ENCODE data around the gene NCKIPSD.

NCKIPSD gene

DNA sequence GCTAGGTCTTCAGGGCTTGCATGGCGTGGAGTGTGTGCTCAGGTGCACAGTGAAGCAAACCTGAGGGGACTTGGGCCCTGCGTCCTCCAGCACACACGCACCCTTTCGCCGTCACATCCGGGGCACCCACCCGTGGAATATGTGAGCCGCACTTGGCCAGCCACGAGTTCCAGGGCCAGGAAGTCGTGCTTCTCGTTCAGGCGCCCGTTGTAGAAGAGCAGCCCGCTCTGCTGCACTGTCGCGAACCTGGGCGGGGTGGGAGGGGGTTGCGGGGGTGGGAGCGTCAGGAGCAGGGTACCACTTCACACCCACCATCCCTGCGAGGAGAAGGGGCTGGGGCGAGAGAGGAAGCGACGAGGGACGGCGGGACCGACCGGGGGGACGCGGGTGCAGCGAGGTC is 30.1 kb downstream of the NCKIPSD start:
- TF ChIP-seq CTCF (IDR thresholded peaks at IDR 0.05; ENCODE audit: control extremely low read depth, extremely low read depth, low read depth, missing control alignments): no peak

DNA sequence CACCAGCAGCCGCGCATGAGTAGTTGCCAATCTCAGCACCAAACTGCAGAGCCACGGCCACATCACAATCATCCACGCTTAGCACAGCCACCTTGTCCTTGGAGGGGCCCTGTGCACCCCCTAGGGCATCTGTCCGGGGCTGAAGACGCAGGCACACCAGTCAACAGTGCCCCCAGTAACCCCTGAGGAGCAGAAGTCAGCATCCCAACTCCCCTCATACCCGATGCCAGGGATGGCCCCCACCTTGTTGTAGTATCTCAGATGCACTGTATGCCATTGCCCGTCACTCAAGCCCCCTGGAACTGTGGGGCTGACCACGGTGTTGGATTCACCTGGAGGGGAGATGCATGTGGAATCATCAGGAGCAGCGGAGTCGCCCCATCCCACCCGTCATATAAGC is 30.7 kb downstream of the NCKIPSD start:
- ChIA-PET POLR2A (no interaction called here), CTCF (interaction anchor here (1.2 to 7.0 kb wide), 5 partner anchors 8 to 219 kb away, joined by 3 to 43 read pairs (median 4); partner anchors contain the start of genes CELSR3 and SLC26A6)
- DNase-seq (ENCODE audit: extremely low spot score): no peak
- TF ChIP-seq CTCF (IDR thresholded peaks at IDR 0.05; ENCODE audit: control extremely low read depth, extremely low read depth, low read depth, missing control alignments): no peak

More for the DNA sequence above, 30.1 kb downstream of the NCKIPSD start:
- no peak for DNase-seq (ENCODE audit: extremely low spot score)
- ChIA-PET POLR2A (no interaction called here), CTCF (interaction anchor here (1.0 to 7.0 kb wide), 2 partner anchors 19 to 20 kb away, joined by 4 to 43 read pairs; partner anchors contain the start of gene SLC26A6)

DNA sequence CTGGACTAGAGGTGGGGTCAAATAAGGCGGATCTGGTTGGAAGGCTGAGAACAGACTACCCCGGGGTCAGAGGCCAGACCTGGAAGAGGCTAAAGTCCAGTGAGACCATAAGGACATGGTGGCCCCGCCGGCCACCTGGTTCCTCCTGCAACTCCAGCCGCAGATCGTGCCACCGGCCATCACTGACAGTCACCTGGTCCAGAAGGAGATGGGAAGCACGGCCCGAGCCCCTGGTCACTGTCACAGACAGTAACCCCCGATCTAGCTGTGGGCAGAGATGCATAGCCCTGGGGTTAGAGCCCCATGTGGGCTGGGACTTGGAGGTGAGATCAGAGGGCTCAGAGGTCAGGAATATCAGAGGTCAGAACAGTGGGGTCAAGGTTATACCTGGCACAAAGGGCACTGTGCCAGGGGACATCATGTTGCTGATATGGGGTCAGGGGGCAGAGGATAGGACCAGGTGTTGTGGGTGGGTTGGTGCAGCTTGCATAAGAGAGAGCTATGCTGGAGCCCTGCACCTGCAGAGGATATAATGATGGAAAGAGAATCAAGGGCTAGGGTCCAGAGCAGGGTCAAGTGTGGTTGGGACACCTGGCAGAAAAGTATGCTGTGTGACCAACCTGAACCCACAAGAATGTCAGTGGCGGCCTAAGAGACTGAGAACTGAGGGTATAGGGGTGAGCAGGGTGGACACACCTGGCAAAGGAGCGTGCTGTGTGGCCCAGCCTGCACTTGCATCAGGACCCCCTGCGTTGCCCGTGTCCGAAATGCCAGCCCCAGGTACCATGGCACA is 32.6 kb downstream of the NCKIPSD start:
- ChIA-PET CTCF (interaction anchor here (1.0 to 7.0 kb wide), 5 partner anchors 9 to 217 kb away, joined by 3 to 43 read pairs (median 4); partner anchors contain the start of genes CELSR3 and SLC26A6), POLR2A (no interaction called here)
- no peak for DNase-seq (ENCODE audit: extremely low spot score)
- no peak for TF ChIP-seq CTCF (IDR thresholded peaks at IDR 0.05; ENCODE audit: control extremely low read depth, extremely low read depth, low read depth, missing control alignments)

DNA sequence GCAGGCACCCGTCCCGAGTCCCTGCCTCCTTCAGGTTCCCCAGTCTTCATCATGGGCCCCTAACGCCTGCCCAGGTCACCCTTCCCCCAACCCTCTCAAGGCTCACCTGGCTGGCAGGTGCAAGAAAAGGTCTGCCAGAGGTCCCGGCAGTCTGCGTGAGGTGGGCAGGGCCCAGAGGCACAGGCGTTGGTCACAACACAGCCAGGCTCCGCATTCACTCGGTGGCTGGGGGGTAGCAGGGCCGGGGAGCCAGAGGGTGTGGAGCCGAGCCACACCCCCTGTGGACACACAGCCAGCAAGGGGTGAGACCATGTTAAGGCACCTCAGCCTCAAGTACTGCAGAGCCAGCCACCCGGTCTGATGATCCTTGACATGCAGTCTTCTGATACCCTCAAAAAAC is 33.9 kb downstream of the NCKIPSD start:
- no peak for TF ChIP-seq CTCF (IDR thresholded peaks at IDR 0.05; ENCODE audit: control extremely low read depth, extremely low read depth, low read depth, missing control alignments)
- ChIA-PET CTCF (interaction anchor here (4.9 to 7.0 kb wide), 2 partner anchors 12 to 17 kb away, joined by 28 to 43 read pairs; partner anchors contain the start of genes CELSR3 and SLC26A6), POLR2A (no interaction called here)

DNA sequence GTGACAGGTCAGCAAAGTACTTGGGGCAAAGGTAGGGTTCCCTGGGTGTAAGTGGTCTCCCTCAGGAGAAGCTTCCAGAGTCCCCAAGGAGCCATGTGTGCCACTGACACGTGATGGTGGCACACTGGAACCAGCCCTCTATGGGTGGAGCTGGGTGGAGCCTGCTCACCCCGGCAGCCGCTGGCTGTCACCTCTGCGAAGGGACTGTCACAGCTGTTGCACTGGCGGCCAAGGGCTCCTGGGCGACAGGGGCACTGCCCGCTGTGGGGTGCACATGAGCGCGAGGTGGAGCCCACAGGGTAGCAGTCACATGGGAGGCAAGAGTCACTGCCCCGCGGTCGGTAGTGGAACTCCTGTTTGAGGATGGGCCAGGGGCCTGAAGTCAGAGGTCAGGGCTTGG is 35.0 kb downstream of the NCKIPSD start:
- CTCF ChIA-PET: interaction anchor here (4.9 kb wide), 1 partner anchor 13 kb away, joined by 28 read pairs; the partner anchor contains the start of gene CELSR3
- POLR2A ChIA-PET: no interaction called here
- no peak for TF ChIP-seq CTCF (IDR thresholded peaks at IDR 0.05; ENCODE audit: control extremely low read depth, extremely low read depth, low read depth, missing control alignments)
- DNase-seq (ENCODE audit: extremely low spot score): no peak

More for the DNA sequence above, 33.9 kb downstream of the NCKIPSD start:
- DNase-seq (ENCODE audit: extremely low spot score): no peak

GRCh38 chr3:48648188-48648850 is 37.4 kb downstream of the NCKIPSD start:
- no peak for DNase-seq (ENCODE audit: extremely low spot score)
- no peak for TF ChIP-seq CTCF (IDR thresholded peaks at IDR 0.05; ENCODE audit: control extremely low read depth, extremely low read depth, low read depth, missing control alignments)
- ChIA-PET CTCF (interaction anchor here (1.8 to 2.1 kb wide), 2 partner anchors 14 to 212 kb away, joined by 5 to 7 read pairs; partner anchors contain the start of gene SLC26A6), POLR2A (interaction anchor here (0.6 kb wide), 1 partner anchor 142 kb away, joined by 4 read pairs; no protein-coding TSS in a partner anchor)

All from GM10248 (cell line).